ENCODE results near the gene ACTN4.

- TF ChIP-seq POLR2AphosphoS5 (IDR thresholded peaks at IDR 0.05; ENCODE audit: borderline replicate concordance, low read depth, low read length) (no peak), EZH2 (IDR thresholded peaks at IDR 0.05) (no peak)
These were observed 38.4 kb downstream of the ACTN4 start for GRCh38 chr19:38685666-38686529.

Measured in SK-N-MC (cell line).